RWPE1 (cell line): ENCODE measurements around the gene LMNTD2.

Experiments
- CTCF ChIA-PET: fragments of 350-600 bp; sonication (Branson Sonifier 250); formaldehyde crosslinking; extraction: SDS; loops from one replicate; lab custom pipeline; 2021; lab: Yijun Ruan, JAX
- POLR2A ChIA-PET: fragments of 400-600 bp; formaldehyde crosslinking; extraction: SDS; loops from one replicate; lab custom pipeline; 2020; ENCODE audit warnings: antibody characterized with exemption; ENCODE audit not compliant: low non-redundant PET; lab: Yijun Ruan, JAX
- DNase-seq: peaks from one replicate; pipeline ENCODE4 v3.0.0; 2012; ENCODE audit warnings: low spot score
- H3K27ac ChIP-seq: fragments of 450-650 bp; 2 replicates; pipeline ENCODE4 v1.5.1; 2017
- TF ChIP-seq, protein P1 (sequence below): fragments of 450-650 bp; conservative IDR thresholded peaks from 2 replicates; pipeline ENCODE4 v1.5.1; 2017; ENCODE audit warnings: low read depth, mild to moderate bottlenecking

Gene LMNTD2

GRCh38 chr11:559020-559620 lies 1.4 kb downstream of the LMNTD2 start:
- ChIA-PET CTCF (no interaction called here), POLR2A (interaction anchor here (1.0 kb wide), 1 partner anchor 17 kb away, joined by 3 read pairs; the partner anchor contains the start of gene PHRF1)
- peak overlapping the region; percentile 89; the same call in 1 of the 2 replicates for H3K27ac ChIP-seq
- TF ChIP-seq, protein P1, sequence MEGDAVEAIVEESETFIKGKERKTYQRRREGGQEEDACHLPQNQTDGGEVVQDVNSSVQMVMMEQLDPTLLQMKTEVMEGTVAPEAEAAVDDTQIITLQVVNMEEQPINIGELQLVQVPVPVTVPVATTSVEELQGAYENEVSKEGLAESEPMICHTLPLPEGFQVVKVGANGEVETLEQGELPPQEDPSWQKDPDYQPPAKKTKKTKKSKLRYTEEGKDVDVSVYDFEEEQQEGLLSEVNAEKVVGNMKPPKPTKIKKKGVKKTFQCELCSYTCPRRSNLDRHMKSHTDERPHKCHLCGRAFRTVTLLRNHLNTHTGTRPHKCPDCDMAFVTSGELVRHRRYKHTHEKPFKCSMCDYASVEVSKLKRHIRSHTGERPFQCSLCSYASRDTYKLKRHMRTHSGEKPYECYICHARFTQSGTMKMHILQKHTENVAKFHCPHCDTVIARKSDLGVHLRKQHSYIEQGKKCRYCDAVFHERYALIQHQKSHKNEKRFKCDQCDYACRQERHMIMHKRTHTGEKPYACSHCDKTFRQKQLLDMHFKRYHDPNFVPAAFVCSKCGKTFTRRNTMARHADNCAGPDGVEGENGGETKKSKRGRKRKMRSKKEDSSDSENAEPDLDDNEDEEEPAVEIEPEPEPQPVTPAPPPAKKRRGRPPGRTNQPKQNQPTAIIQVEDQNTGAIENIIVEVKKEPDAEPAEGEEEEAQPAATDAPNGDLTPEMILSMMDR = no peak
- DNase-seq = no peak

- no peak overlapping the region for H3K27ac ChIP-seq
- DNase-seq = no peak
- ChIA-PET CTCF (no interaction called here), POLR2A (no interaction called here)
- TF ChIP-seq, protein P1 = no peak
Observed at GRCh38 chr11:558503-558902, 2.0 kb downstream of the LMNTD2 start.

GRCh38 chr11:557328-558132 lies 3.0 kb downstream of the LMNTD2 start:
- TF ChIP-seq, protein P1 = no peak
- ChIA-PET POLR2A (no interaction called here), CTCF (interaction anchor here (0.6 kb wide), 1 partner anchor 257 kb away, joined by 3 read pairs; no protein-coding TSS in a partner anchor)
- no peak for DNase-seq
- 0 out of 2 replicates have a peak overlapping the region, but pooled peaks have one; percentile 9 for H3K27ac ChIP-seq

- ChIA-PET POLR2A (no interaction called here), CTCF (interaction anchor here (0.5 to 1.1 kb wide), 4 partner anchors 19 to 258 kb away, joined by 3 read pairs; partner anchors contain the start of gene PHRF1)
- H3K27ac ChIP-seq = 0 out of 2 replicates have a peak overlapping the region, but pooled peaks have one; percentile 9
- no peak for DNase-seq
- TF ChIP-seq, protein P1 = no peak
Observed at GRCh38 chr11:556662-557256, 3.8 kb downstream of the LMNTD2 start.

GRCh38 chr11:555780-556661 lies 4.5 kb downstream of the LMNTD2 start:
- no peak overlapping the region for H3K27ac ChIP-seq
- POLR2A ChIA-PET = no interaction called here
- TF ChIP-seq, protein P1 = no peak
- CTCF ChIA-PET = interaction anchor here (0.5 to 1.8 kb wide), 7 partner anchors 8 to 244 kb away, joined by 3 to 12 read pairs (median 3); partner anchors contain the start of gene PHRF1
- no peak for DNase-seq
